Gastrocnemius medialis (tissue), 4 donors: ENCODE measurements around the gene VAPB.

Experiments used
- CTCF ChIP-seq, 5 experiments: fragments of 450-650 bp in 3 of 5; fragments of 200-600 bp in 2 of 5; sonication (generic) in 2 of 5; IDR thresholded peaks in 4 of 5; conservative IDR thresholded peaks in 1 of 5; 1 replicate in 4 of 5; 2 replicates in 1 of 5; pipeline ENCODE4 v1.5.1; 2016 to 2019; ENCODE audit warnings: antibody characterized with exemption in 5 of 5, mild to moderate bottlenecking in 3 of 5, moderate library complexity in 3 of 5
- POLR2A ChIP-seq, 2 donors: fragments of 450-650 bp; IDR thresholded peaks; one replicate each; pipeline ENCODE4 v1.6.1; 2017; ENCODE audit warnings: antibody characterized with exemption in 2 of 2, mild to moderate bottlenecking in 2 of 2, moderate library complexity in 2 of 2

- no peak for TF ChIP-seq CTCF (IDR thresholded peaks at IDR 0.05 in 4 of 5, conservative IDR thresholded peaks at IDR 0.05 in 1 of 5)
- TF ChIP-seq POLR2A (IDR thresholded peaks at IDR 0.05), result no peak
Observed at GRCh38 chr20:58473453-58474425, 84.7 kb downstream of the VAPB start.
